Transverse colon (tissue), 4 donors: ENCODE results near the gene ARHGEF33. TPM values are rescaled to one million over a fixed set of nuclear protein-coding genes. Genes with fewer than 3 reads are reported as not detected.

Source experiments
- DNase-seq: peaks from one replicate; pipeline ENCODE4 v3.0.0-alpha.2; 2019
- H3K27ac ChIP-seq, 4 donors: fragments of 200-600 bp; sonication (generic); 2 replicates each; pipeline ENCODE4 v1.5.1; 2016 to 2018; ENCODE audit warnings: inconsistent platforms in 4 of 4
- H3K27me3 ChIP-seq: fragments of 200-600 bp; sonication (generic); 2 replicates; pipeline ENCODE4 v1.5.1; 2017; ENCODE audit warnings: inconsistent platforms
- H3K36me3 ChIP-seq, 4 donors: fragments of 200-600 bp; sonication (generic); 2 replicates each; pipeline ENCODE4 v1.5.1; 2017 to 2019; ENCODE audit warnings: inconsistent platforms in 4 of 4
- H3K4me1 ChIP-seq, 4 donors: fragments of 200-600 bp; sonication (generic); 2 replicates each; pipeline ENCODE4 v1.5.1; 2017 to 2020; ENCODE audit warnings: inconsistent platforms in 4 of 4
- H3K4me3 ChIP-seq, 4 donors: fragments of 200-600 bp; sonication (generic); 1 replicate in 1 of 4; 2 replicates in 3 of 4; pipeline versions ENCODE4 v1.5.1 to v1.6.1; 2017 to 2019; ENCODE audit warnings: inconsistent platforms in 4 of 4
- H3K9me3 ChIP-seq, 2 donors: fragments of 200-600 bp; sonication (generic); 2 replicates each; pipeline ENCODE4 v1.5.1; 2017 to 2019; ENCODE audit warnings: inconsistent platforms in 2 of 2
- CTCF ChIP-seq, 5 experiments: fragments of 200-600 bp in 3 of 5; fragments of 450-650 bp in 2 of 5; sonication (generic) in 3 of 5; IDR thresholded peaks; 1 replicate in 2 of 5; 2 replicates in 3 of 5; pipeline ENCODE4 v1.5.1; 2016 to 2017; ENCODE audit warnings: antibody characterized with exemption in 5 of 5, inconsistent platforms in 3 of 5, mild to moderate bottlenecking in 2 of 5, moderate library complexity in 1 of 5
- EP300 ChIP-seq: sonication (generic); formaldehyde crosslinking; IDR thresholded peaks from one replicate; pipeline ENCODE4 v1.6.1; 2017; ENCODE audit warnings: antibody characterized with exemption, low read depth
- POLR2A ChIP-seq: fragments of 450-650 bp; IDR thresholded peaks from one replicate; pipeline ENCODE4 v1.6.1; 2016; ENCODE audit warnings: antibody characterized with exemption, mild to moderate bottlenecking, moderate library complexity
- POLR2AphosphoS5 ChIP-seq, 3 donors: sonication (generic); formaldehyde crosslinking; IDR thresholded peaks; one replicate each; pipeline ENCODE4 v1.6.1; 2016; ENCODE audit warnings: antibody characterized with exemption in 3 of 3
- WGBS, 2 donors: methylation state at CpG; one replicate each; pipeline ENCODE4 v1.1.5; 2018; ENCODE audit warnings: low coverage in 1 of 2; 5-methylcytosine and 5-hydroxymethylcytosine counted together
- in situ Hi-C, 4 donors: fragments of 200-750 bp; cut with MboI; loops; one replicate each; pipeline versions ENCODE4 v1.15.0 to v1.15.1; 2017; ENCODE audit warnings: low sequenced_read_pairs in 3 of 4, low pct_ligation_motif_present in 1 of 4, low pct_unique_long_range_greater_than_20kb in 1 of 4
- intact Hi-C: fragments of 100-400 bp; cut with DNase I; formaldehyde crosslinking; loops from one replicate; pipeline ENCODE4 v1.15.1; 2023; ENCODE audit warnings: low total_unique reads
- total RNA-seq, 4 donors: library from RNA; depleted of rRNA; stranded (reverse); fragments of >200 nt; gene quantifications; one replicate each; pipeline ENCODE4 v1.1.0, GENCODE V29; 2016

Gene ARHGEF33
- total RNA-seq, 4 donors from 2014 or later: 0.14 to 0.32 TPM; not detected in 2

DNA sequence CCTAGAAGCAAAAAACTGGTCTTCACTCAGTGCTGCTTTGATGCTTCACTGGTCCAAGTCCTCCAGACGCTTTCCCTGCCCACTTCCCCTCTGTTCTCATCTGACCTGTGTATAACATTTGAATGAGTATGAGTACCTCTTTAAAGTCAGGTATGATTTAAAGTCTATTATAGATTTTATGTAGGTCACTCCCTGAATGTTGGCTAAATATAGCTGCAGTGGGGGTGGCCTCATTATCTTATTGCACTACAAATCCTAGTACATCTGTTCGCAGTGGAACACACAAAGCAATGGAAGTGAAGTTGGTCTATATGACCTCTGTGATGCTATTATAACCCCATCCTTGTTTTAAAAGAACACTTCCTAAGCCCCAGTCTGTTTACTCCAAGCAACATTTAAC is 33.2 kb downstream of the ARHGEF33 start:
- TF ChIP-seq EP300: no peak
- TF ChIP-seq CTCF (IDR thresholded peaks at IDR 0.05): no peak
- no peak for TF ChIP-seq POLR2AphosphoS5 (IDR thresholded peaks at IDR 0.05)
- TF ChIP-seq POLR2A: no peak
- DNase-seq: no peak
- Histone ChIP-seq H3K4me1 (no peaks in the 10 kb centered on the region), H3K27me3 (no peaks in the 10 kb centered on the region), H3K27ac (no peak overlapping the region), H3K4me3 (no peak overlapping the region), H3K9me3 (no peaks in the 10 kb centered on the region), H3K36me3 (no peaks in the 10 kb centered on the region)
- whole genome bisulfite sequencing, 2 donors: 93% methylated on average over 2 of the region's 2 CpGs; no CpG with 5 or more reads in 1 of the 2 donors
- in situ Hi-C loops (no loop called here), intact Hi-C loops (no loop called here)

DNA sequence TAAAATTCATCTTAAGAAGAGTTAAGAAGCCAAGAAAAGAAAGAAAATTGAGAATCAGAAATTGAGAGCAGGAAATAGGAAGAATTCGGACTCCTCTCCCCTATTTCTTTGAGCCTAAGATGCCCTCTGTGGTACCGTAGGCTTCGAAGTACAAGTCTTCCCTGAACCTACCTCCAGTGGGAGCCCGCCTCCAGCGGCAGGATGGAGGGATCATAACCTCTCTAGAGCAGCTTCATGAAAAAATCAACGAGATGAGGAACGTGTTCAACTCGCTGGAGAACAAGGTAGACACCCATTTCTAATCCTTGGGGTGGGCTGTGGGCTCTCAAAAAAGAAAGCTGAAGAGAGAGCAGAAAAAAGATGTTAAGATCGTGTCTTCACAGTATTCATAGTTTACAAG is 36.3 kb downstream of the ARHGEF33 start:
- H3K4me3 ChIP-seq: no peak overlapping the region
- intact Hi-C loops: loop anchor here (5.0 kb wide), 1 partner anchor 1936 kb away; no protein-coding TSS in a partner anchor
- no peaks in the 10 kb centered on the region for H3K9me3 ChIP-seq
- WGBS, 2 donors: 59 to 84% methylated on average over 3 to 9 of the region's 9 CpGs
- H3K36me3 ChIP-seq: no peaks in the 10 kb centered on the region
- no peak for TF ChIP-seq CTCF (IDR thresholded peaks at IDR 0.05)
- no peak for TF ChIP-seq POLR2A
- TF ChIP-seq POLR2AphosphoS5 (IDR thresholded peaks at IDR 0.05): no peak
- TF ChIP-seq EP300: no peak
- no peak for DNase-seq
- no peak overlapping the region for H3K27ac ChIP-seq
- in situ Hi-C loops: no loop called here
- no peaks in the 10 kb centered on the region for H3K4me1 ChIP-seq
- H3K27me3 ChIP-seq: no peaks in the 10 kb centered on the region

- no peak for DNase-seq
- Histone ChIP-seq H3K27ac (no peak overlapping the region), H3K9me3 (no peaks in the 10 kb centered on the region), H3K4me1 (no peaks in the 10 kb centered on the region), H3K27me3 (no peaks in the 10 kb centered on the region), H3K36me3 (no peaks in the 10 kb centered on the region), H3K4me3 (no peak overlapping the region)
- intact Hi-C loops: no loop called here
- WGBS, 2 donors: 66 to 68% methylated on average over 2 of the region's 2 CpGs
- TF ChIP-seq EP300 (no peak), POLR2AphosphoS5 (IDR thresholded peaks at IDR 0.05) (no peak), POLR2A (no peak), CTCF (IDR thresholded peaks at IDR 0.05) (no peak)
- in situ Hi-C loops: no loop called here
Measured at GRCh38 chr2:38930600-38930999, 40.9 kb downstream of the ARHGEF33 start.

- no peaks in the 10 kb centered on the region for H3K27me3 ChIP-seq
- TF ChIP-seq CTCF (IDR thresholded peaks at IDR 0.05) (no peak), POLR2AphosphoS5 (IDR thresholded peaks at IDR 0.05) (no peak), EP300 (no peak), POLR2A (no peak)
- H3K27ac ChIP-seq: no peak overlapping the region
- DNase-seq: no peak
- no peaks in the 10 kb centered on the region for H3K36me3 ChIP-seq
- WGBS, 2 donors: 41% methylated on average over 1 of the region's 1 CpG; no CpG with 5 or more reads in 1 of the 2 donors
- H3K4me3 ChIP-seq: no peak overlapping the region
- intact Hi-C loops (no loop called here), in situ Hi-C loops (no loop called here)
- H3K9me3 ChIP-seq: no peaks in the 10 kb centered on the region
- H3K4me1 ChIP-seq: no peaks in the 10 kb centered on the region
Measured at GRCh38 chr2:38932586-38932985, 42.9 kb downstream of the ARHGEF33 start.
